HCT116 (cell line): ENCODE results near the gene CDK2AP2. TPM values are rescaled to one million over a fixed set of nuclear protein-coding genes. Genes with fewer than 3 reads are reported as not detected.

Experiments used
- ATAC-seq: fragments of 200-7000 bp; cut with Tn5 transposase; 2 replicates; pipeline ENCODE4 v1.9.1; 2020; ENCODE audit warnings: mild to moderate bottlenecking, moderate library complexity
- BruUV-seq: library from RNA; stranded (reverse); fragments of 400-500 nt; replicated peaks from 2 replicates; lab custom pipeline; 2021; lab: Mats Ljungman, UMichigan
- CTCF ChIA-PET: fragments of 300-600 bp; sonication (Branson Sonifier 250); formaldehyde crosslinking; loops from one replicate; lab custom pipeline; 2021; ENCODE audit warnings: antibody characterized with exemption; lab: Charles Lee
- POLR2A ChIA-PET: fragments of 300-600, 350-600 bp; sonication (Branson Sonifier 250); formaldehyde crosslinking; loops from one replicate; lab custom pipeline; 2021; ENCODE audit warnings: antibody characterized with exemption; lab: Charles Lee
- RAD21 ChIA-PET, 2 experiments: fragments of 300-600 bp; sonication (Branson Sonifier 250); formaldehyde crosslinking; loops; one replicate each; lab custom pipeline; 2023; ENCODE audit warnings: low total read pairs in 2 of 2; ENCODE audit not compliant: uncharacterized antibody in 2 of 2, unreplicated experiment in 2 of 2, low non-redundant PET in 1 of 2; lab: Charles Lee
- DNase-seq: peaks from one replicate; pipeline ENCODE4 v3.0.0-alpha.2; 2010; ENCODE audit warnings: low read depth, low spot score
- H2AFZ ChIP-seq: fragments of 200-600 bp; shearing (Covaris generic), sonication (generic); 2 replicates; pipeline ENCODE4 v1.6.1; 2017; ENCODE audit warnings: low read depth, mixed run types, mixed read lengths, antibody characterized with exemption, low read length; ENCODE audit not compliant: poor library complexity, severe bottlenecking
- H3K27ac ChIP-seq: 2 replicates; pipeline ENCODE4 v1.5.1; 2012; ENCODE audit warnings: low read depth, low read length
- H3K27me3 ChIP-seq: fragments of 200-600 bp; sonication (generic); 2 replicates; pipeline ENCODE4 v1.6.1; 2016; ENCODE audit warnings: mixed run types, low read length, mixed read lengths; ENCODE audit not compliant: insufficient read depth
- H3K36me3 ChIP-seq, 2 experiments: fragments of 200-500 bp in 1 of 2; fragments of 200-600 bp in 1 of 2; sonication (Bioruptor generic) in 1 of 2; sonication (generic) in 1 of 2; 2 replicates each; pipeline versions ENCODE4 v1.5.1 to v1.6.1; 2014 to 2016; ENCODE audit warnings: low read length in 2 of 2, inconsistent platforms in 1 of 2, mixed read lengths in 1 of 2, mixed run types in 1 of 2; ENCODE audit not compliant: insufficient read depth in 2 of 2, control insufficient read depth in 1 of 2
- H3K4me1 ChIP-seq, 2 experiments: fragments of 200-600 bp in 1 of 2; sonication (generic) in 1 of 2; 2 replicates each; pipeline versions ENCODE4 v1.5.1 to v1.6.1; 2012 to 2017; ENCODE audit warnings: low read length in 2 of 2, inconsistent platforms in 1 of 2, mild to moderate bottlenecking in 1 of 2, mixed read lengths in 1 of 2, mixed run types in 1 of 2, moderate library complexity in 1 of 2; ENCODE audit not compliant: insufficient read depth in 2 of 2, control insufficient read depth in 1 of 2
- H3K4me2 ChIP-seq: fragments of 200-600 bp; sonication (generic); 2 replicates; pipeline ENCODE4 v1.6.1; 2017; ENCODE audit warnings: mixed run types, low read length, mixed read lengths
- H3K4me3 ChIP-seq, 2 experiments: fragments of 200-600 bp in 1 of 2; sonication (generic) in 1 of 2; replicated peaks in 1 of 2; 2 replicates each; pipeline ENCODE4 v1.5.1; 2011 to 2016; ENCODE audit warnings: low read length in 2 of 2, control low read depth in 1 of 2, low read depth in 1 of 2, mild to moderate bottlenecking in 1 of 2, mixed read lengths in 1 of 2, mixed run types in 1 of 2
- H3K79me2 ChIP-seq: fragments of 200-600 bp; sonication (generic); 2 replicates; pipeline ENCODE4 v1.6.1; 2017; ENCODE audit warnings: mild to moderate bottlenecking, mixed run types, low read length, moderate library complexity, mixed read lengths; ENCODE audit not compliant: insufficient read depth
- H3K9ac ChIP-seq: fragments of 200-600 bp; sonication (generic); 2 replicates; pipeline ENCODE4 v1.6.1; 2016; ENCODE audit warnings: low read length, mixed read lengths
- H3K9me2 ChIP-seq: fragments of 200-600 bp; sonication (generic), shearing (Covaris generic); 2 replicates; pipeline ENCODE4 v1.6.1; 2017; ENCODE audit warnings: mixed run types, mild to moderate bottlenecking, moderate library complexity; ENCODE audit not compliant: insufficient read depth
- H3K9me3 ChIP-seq, 2 experiments: fragments of 200-500 bp in 1 of 2; fragments of 200-600 bp in 1 of 2; sonication (Bioruptor generic) in 1 of 2; sonication (generic) in 1 of 2; 2 replicates each; pipeline ENCODE4 v1.6.1; 2014 to 2017; ENCODE audit warnings: low read length in 2 of 2, mixed read lengths in 2 of 2, inconsistent platforms in 1 of 2, low read depth in 1 of 2, mild to moderate bottlenecking in 1 of 2, mixed run types in 1 of 2, moderate library complexity in 1 of 2; ENCODE audit not compliant: control insufficient read depth in 1 of 2, insufficient read depth in 1 of 2
- H4K20me1 ChIP-seq: fragments of 200-600 bp; sonication (generic), shearing (Covaris generic); 2 replicates; pipeline ENCODE4 v1.6.1; 2017; ENCODE audit warnings: mixed run types, mild to moderate bottlenecking, moderate library complexity; ENCODE audit not compliant: insufficient read depth
- CTCF ChIP-seq, 3 experiments: fragments of 200-600 bp in 1 of 3; sonication (generic) in 1 of 3; IDR thresholded peaks in 2 of 3; conservative IDR thresholded peaks in 1 of 3; 2 replicates each; pipeline ENCODE4 v1.5.1; 2012 to 2017; ENCODE audit warnings: low read depth in 2 of 3, low read length in 2 of 3, antibody characterized with exemption in 1 of 3, borderline replicate concordance in 1 of 3, control low read depth in 1 of 3, mild to moderate bottlenecking in 1 of 3, mixed read lengths in 1 of 3, mixed run types in 1 of 3, moderate library complexity in 1 of 3; ENCODE audit not compliant: insufficient read depth in 1 of 3
- EGR1 ChIP-seq: IDR thresholded peaks from 2 replicates; pipeline ENCODE4 v1.6.1; 2012; ENCODE audit warnings: low read depth
- POLR2AphosphoS5 ChIP-seq: IDR thresholded peaks from 2 replicates; pipeline ENCODE4 v1.6.1; 2011; ENCODE audit warnings: mild to moderate bottlenecking, low read depth, low read length, moderate library complexity
- ZFX ChIP-seq: fragments of 450-650 bp; IDR thresholded peaks from 2 replicates; pipeline ENCODE4 v1.6.1; 2017
- intact Hi-C: fragments of 100-400 bp; cut with micrococcal nuclease; formaldehyde crosslinking; loops from 2 replicates; pipeline ENCODE4 v1.10.0; 2022
- total RNA-seq: library from RNA; stranded (reverse); gene quantifications from one replicate; pipeline ENCODE4 v1.2.1, GENCODE V29; 2021; ENCODE audit not compliant: unreplicated experiment

The CDK2AP2 gene
- total RNA-seq, 1 experiment from 2014 or later, result 53.6 TPM

DNA sequence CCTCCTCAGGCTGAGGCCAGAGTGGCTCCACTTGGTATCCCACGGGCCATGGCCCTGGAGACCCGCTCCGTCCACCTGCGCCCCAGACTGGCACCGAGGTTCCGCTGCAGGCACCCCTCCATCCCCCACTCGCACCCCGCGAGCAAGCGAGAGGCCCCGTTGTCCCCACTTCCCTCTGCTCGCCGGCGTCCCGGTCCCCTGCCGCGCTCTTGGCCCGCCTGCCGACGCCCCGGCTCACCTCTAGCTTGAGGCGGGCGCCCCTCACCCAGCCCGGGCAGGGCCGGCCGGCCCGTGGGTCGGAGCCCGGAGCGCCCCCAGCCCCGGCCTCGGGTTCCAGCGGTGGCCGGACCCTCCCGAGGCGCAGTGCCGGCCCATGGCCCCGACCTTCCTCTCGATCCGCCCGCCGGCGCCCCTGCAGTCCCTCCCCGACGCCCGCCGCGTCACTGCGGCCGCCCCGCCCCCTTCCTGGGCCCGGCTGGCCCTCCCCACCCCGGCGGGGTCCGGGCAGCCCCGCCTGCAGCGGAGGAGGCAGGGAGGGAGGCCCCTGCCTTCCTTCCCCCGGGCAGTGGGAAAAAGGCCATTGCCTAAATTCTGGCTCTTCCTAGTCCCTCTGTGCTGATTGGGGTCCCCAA lies 2.9 kb downstream of the CDK2AP2 start, which contains the start of gene PITPNM1:
Gene PITPNM1 (minus strand): TSS at position 414 of the 632 bp plus-strand sequence. CDS start 1,183 bp downstream, outside the sequence.
- H3K9ac ChIP-seq, result peak within 1 kb of the TSS; percentile 95
- ATAC-seq (peak; percentile 23), DNase-seq (no peak)
- RAD21 ChIA-PET, result interaction anchor here in 1 of 2 experiments (0.6 kb wide), 1 partner anchor 78 kb away, joined by 4 read pairs; the partner anchor contains the start of gene GSTP1
- no TSS peak for BruUV-seq
- H4K20me1 ChIP-seq, result no peaks in the 10 kb centered on the region
- H3K4me1 ChIP-seq, result peaks cover 31 to 43% of the 10 kb centered on the region in 2 experiments
- H3K36me3 ChIP-seq, result peaks cover 8 to 10% of the 10 kb centered on the region in 2 experiments; a peak in 3 of 4 replicates
- no peak within 1 kb of the TSS for H2AFZ ChIP-seq
- CTCF ChIA-PET, result interaction anchor here (1.2 to 2.4 kb wide), 2 partner anchors 84 to 104 kb away, joined by 3 to 11 read pairs; partner anchors contain the start of gene PPP1CA
- H3K4me2 ChIP-seq, result peak within 1 kb of the TSS; percentile 88
- peak within 1 kb of the TSS; percentile 93 for H3K27ac ChIP-seq
- POLR2A ChIA-PET, result no interaction called here
- intact Hi-C loops, result loop anchor here (5.0 kb wide), 1 partner anchor 78 kb away; the partner anchor contains the start of gene RPS6KB2
- H3K9me2 ChIP-seq, result no peaks in the 10 kb centered on the region
- H3K27me3 ChIP-seq, result no peaks in the 10 kb centered on the region
- peak within 1 kb of the TSS; percentile 91 to 98 for H3K4me3 ChIP-seq
- peaks cover 29% of the 10 kb centered on the region for H3K79me2 ChIP-seq
- no peak for TF ChIP-seq CTCF (IDR thresholded peaks at IDR 0.05 in 2 of 3, conservative IDR thresholded peaks at IDR 0.05 in 1 of 3; ENCODE audit: borderline replicate concordance in 1 of 3, insufficient read depth in 1 of 3, low read depth in 2 of 3, low read length in 2 of 3)
- TF ChIP-seq POLR2AphosphoS5, result peak; percentile 75
- TF ChIP-seq ZFX, result peak; percentile 56
- TF ChIP-seq EGR1, result no peak
- TF ChIP-seq, all 23 proteins: peak for 2
- no peaks in the 10 kb centered on the region for H3K9me3 ChIP-seq
